Measurements from ENCODE around the gene TECR. TPM values are rescaled to one million over a fixed set of nuclear protein-coding genes. Genes with fewer than 3 reads are reported as not detected.

Gene TECR
- total RNA-seq, 1 donor from 2014 or later: 186 TPM

- no peaks in the 10 kb centered on the region for H3K27me3 Mint-ChIP-seq
- peaks cover 21% of the 10 kb centered on the region for H3K4me1 Mint-ChIP-seq (ENCODE audit: low read depth)
- no peak overlapping the region for H3K4me3 Mint-ChIP-seq (ENCODE audit: low read depth)
- peaks cover 2% of the 10 kb centered on the region for H3K36me3 Mint-ChIP-seq (ENCODE audit: insufficient read depth)
- TF ChIP-seq CTCF (IDR thresholded peaks at IDR 0.05; ENCODE audit: unreplicated experiment): no peak
- DNase-seq (ENCODE audit: low spot score, unreplicated experiment): no peak
- H3K27ac Mint-ChIP-seq: peak overlapping the region; percentile 56
- H3K9me3 Mint-ChIP-seq (ENCODE audit: low read depth): no peaks in the 10 kb centered on the region
Observed at GRCh38 chr19:14542711-14543328, 13.4 kb downstream of the TECR start.

DNA sequence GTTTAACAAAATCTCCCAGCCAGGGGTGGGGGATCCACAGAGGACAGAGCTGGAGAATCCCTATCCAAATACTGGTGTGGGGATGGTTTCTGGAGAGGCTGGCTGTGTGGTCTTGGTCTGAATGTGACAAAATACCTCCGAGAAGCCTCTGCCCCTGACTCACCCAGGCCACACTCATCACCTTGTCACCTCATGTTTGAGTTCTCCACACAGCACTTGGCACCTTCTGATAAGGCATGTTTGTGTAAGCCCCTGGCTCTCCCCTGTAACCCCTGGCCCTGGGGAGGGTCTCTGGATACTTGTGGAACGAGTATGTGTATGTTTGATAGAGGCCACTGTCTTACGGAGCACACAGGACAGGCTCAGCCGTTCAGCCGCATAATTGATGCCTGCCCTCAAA is 14.7 kb downstream of the TECR start:
- H3K27ac Mint-ChIP-seq: peak overlapping the region; percentile 71
- DNase-seq (ENCODE audit: low spot score, unreplicated experiment): no peak

GRCh38 chr19:14544977-14545715 is 15.8 kb downstream of the TECR start:
- Mint-ChIP-seq H3K4me1 (ENCODE audit: low read depth) (peaks cover 18% of the 10 kb centered on the region), H3K27me3 (no peaks in the 10 kb centered on the region), H3K36me3 (ENCODE audit: insufficient read depth) (peaks cover 4% of the 10 kb centered on the region), H3K9me3 (ENCODE audit: low read depth) (no peaks in the 10 kb centered on the region), H3K27ac (peak overlapping the region; percentile 46), H3K4me3 (ENCODE audit: low read depth) (no peak overlapping the region)
- no peak for TF ChIP-seq CTCF (IDR thresholded peaks at IDR 0.05; ENCODE audit: unreplicated experiment)
- DNase-seq (ENCODE audit: low spot score, unreplicated experiment): no peak

More for the DNA sequence above, 14.7 kb downstream of the TECR start:
- Mint-ChIP-seq H3K4me1 (ENCODE audit: low read depth) (peaks cover 18% of the 10 kb centered on the region), H3K27me3 (no peaks in the 10 kb centered on the region), H3K36me3 (ENCODE audit: insufficient read depth) (peaks cover 2% of the 10 kb centered on the region), H3K9me3 (ENCODE audit: low read depth) (no peaks in the 10 kb centered on the region), H3K4me3 (ENCODE audit: low read depth) (no peak overlapping the region)
- no peak for TF ChIP-seq CTCF (IDR thresholded peaks at IDR 0.05; ENCODE audit: unreplicated experiment)

DNA sequence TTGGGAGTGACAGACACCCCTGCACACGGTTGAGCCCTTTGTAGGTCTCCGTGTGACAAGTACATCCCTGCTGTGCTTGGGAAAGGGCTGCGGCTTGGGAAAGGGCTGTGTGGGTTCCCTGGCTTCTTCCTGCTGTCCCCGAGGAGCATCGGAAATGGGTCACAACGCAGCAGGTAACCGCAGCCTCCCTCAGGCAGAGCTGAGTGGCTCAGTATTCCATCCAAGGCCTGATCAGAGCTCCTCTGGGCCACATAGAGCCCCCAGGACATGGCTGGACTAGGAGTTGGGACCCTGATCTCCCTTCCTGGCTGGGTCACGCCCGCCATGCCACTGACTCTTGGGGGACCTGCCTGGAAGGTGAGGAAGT is 16.3 kb downstream of the TECR start:
- Mint-ChIP-seq H3K27ac (peak overlapping the region; percentile 33), H3K4me1 (ENCODE audit: low read depth) (peaks cover 19% of the 10 kb centered on the region), H3K9me3 (ENCODE audit: low read depth) (no peaks in the 10 kb centered on the region), H3K4me3 (ENCODE audit: low read depth) (no peak overlapping the region), H3K36me3 (ENCODE audit: insufficient read depth) (peaks cover 4% of the 10 kb centered on the region), H3K27me3 (no peaks in the 10 kb centered on the region)
- no peak for DNase-seq (ENCODE audit: low spot score, unreplicated experiment)
- no peak for TF ChIP-seq CTCF (IDR thresholded peaks at IDR 0.05; ENCODE audit: unreplicated experiment)

DNA sequence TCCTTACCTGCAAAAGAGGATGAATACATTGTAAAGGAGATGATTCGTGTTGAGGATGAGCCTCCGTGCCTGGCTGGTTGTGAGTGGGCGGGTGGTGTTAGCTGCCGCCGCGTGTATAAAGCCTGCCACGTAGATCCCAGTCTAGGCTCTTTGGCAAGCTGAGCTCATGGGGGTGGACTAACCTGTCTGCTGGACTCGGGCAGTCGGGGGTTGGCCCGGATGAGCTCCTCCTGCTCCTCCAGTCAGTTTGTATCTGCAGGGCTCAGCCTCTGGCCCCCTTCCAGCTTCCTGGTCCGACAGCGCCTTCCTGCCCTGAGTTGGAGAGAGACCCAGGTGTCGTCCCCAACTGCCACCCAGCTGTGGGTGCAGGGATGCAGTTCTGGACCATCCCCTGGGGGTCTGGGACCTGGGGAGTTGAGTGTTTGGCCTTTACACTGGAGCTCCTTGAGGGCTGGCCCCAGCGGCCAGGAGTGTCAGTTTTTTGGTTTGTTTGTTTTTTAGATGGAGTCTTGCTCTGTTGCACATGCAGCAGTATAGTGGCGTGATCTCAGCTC is 20.9 kb downstream of the TECR start:
- peaks cover 11% of the 10 kb centered on the region for H3K4me1 Mint-ChIP-seq (ENCODE audit: low read depth)
- H3K4me3 Mint-ChIP-seq (ENCODE audit: low read depth): no peak overlapping the region
- no peak overlapping the region for H3K27ac Mint-ChIP-seq
- no peak for TF ChIP-seq CTCF (IDR thresholded peaks at IDR 0.05; ENCODE audit: unreplicated experiment)
- DNase-seq (ENCODE audit: low spot score, unreplicated experiment): no peak
- no peaks in the 10 kb centered on the region for H3K9me3 Mint-ChIP-seq (ENCODE audit: low read depth)
- no peaks in the 10 kb centered on the region for H3K27me3 Mint-ChIP-seq
- H3K36me3 Mint-ChIP-seq (ENCODE audit: insufficient read depth): peaks cover 1% of the 10 kb centered on the region
